ENCODE results near the gene C1QTNF4. TPM values are rescaled to one million over a fixed set of nuclear protein-coding genes. Genes with fewer than 3 reads are reported as not detected.
A peak's percentile ranks its signal among the peaks of the same experiment; 100 is the strongest.

The C1QTNF4 gene
- total and polyA plus RNA-seq, 2 of the 13 experiments (the other 11 are each of a cell fraction or from before 2014, with no cell fraction given): not detected

DNA sequence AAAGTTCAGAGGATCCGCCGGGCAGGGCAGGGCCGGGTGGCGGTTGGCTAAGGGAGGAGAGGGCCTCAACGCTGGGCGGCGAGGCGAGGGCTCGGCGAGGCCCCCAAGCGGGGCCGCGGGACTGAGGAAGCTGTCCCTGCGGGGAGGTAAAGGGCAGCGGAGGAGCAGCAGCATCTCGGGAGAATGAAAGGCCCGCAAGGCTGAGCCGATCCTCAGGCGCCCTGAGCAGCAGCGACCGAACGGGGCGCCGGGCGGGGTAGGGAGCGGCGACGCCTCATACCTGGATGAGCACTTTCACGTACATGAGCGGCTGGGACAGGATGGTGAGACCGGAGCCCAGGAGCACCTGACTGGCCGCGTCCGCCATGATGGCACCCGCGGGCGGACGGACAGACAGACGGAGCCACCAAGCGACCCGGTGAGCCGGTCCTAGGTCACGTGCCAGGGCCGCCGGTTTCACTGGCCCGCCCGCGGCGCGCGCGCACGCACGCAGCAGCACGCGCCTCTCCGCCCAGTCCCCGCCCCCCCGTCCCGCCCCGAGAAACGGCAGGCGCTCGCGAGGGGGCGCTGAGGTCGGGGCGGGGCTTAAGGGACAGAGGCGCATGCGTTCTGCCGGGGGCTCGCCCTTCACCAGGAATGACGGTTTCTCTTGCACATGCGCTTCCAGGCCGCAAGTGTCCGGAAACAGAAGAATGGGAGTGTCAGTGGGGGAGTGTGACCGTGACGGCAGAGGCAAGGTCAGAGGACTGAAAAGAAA lies 48.1 kb upstream of the C1QTNF4 start, which contains the start of gene MTCH2 (continued):
- TF ChIP-seq SOX6 (IDR thresholded peaks at IDR 0.05) (no peak), SOX6 (CRISPR knock-in tag; IDR thresholded peaks at IDR 0.05) (peak; percentile 50; the same call in 1 of the 2 replicates), ZNF543 (CRISPR knock-in tag; IDR thresholded peaks at IDR 0.05) (peak; percentile 71), ZFX (CRISPR knock-in tag; IDR thresholded peaks at IDR 0.05; ENCODE audit: low read depth) (peak; percentile 94), FOSL1 (CRISPR knock-in tag; IDR thresholded peaks at IDR 0.05; ENCODE audit: borderline replicate concordance) (peak; percentile 13; the same call in 1 of the 2 replicates), ZNF652 (CRISPR knock-in tag; IDR thresholded peaks at IDR 0.05; ENCODE audit: borderline replicate concordance, low read depth) (no peak), ZSCAN21 (CRISPR knock-in tag; IDR thresholded peaks at IDR 0.05; ENCODE audit: borderline replicate concordance) (peak; percentile 66; the same call in 1 of the 2 replicates), ZNF749 (CRISPR knock-in tag; IDR thresholded peaks at IDR 0.05; ENCODE audit: borderline replicate concordance) (no peak), KLF9 (CRISPR knock-in tag; IDR thresholded peaks at IDR 0.05; ENCODE audit: low read depth) (no peak; the same call in 1 of the 2 replicates), ZNF781 (CRISPR knock-in tag; IDR thresholded peaks at IDR 0.05; ENCODE audit: borderline replicate concordance, not compliant biosample characterization) (no peak), NFKB2 (CRISPR knock-in tag; IDR thresholded peaks at IDR 0.05; ENCODE audit: borderline replicate concordance) (peak; percentile 98), MYC (CRISPR knock-in tag; IDR thresholded peaks at IDR 0.05; ENCODE audit: borderline replicate concordance) (peak; percentile 84)
- TF ChIP-seq, protein P1, sequence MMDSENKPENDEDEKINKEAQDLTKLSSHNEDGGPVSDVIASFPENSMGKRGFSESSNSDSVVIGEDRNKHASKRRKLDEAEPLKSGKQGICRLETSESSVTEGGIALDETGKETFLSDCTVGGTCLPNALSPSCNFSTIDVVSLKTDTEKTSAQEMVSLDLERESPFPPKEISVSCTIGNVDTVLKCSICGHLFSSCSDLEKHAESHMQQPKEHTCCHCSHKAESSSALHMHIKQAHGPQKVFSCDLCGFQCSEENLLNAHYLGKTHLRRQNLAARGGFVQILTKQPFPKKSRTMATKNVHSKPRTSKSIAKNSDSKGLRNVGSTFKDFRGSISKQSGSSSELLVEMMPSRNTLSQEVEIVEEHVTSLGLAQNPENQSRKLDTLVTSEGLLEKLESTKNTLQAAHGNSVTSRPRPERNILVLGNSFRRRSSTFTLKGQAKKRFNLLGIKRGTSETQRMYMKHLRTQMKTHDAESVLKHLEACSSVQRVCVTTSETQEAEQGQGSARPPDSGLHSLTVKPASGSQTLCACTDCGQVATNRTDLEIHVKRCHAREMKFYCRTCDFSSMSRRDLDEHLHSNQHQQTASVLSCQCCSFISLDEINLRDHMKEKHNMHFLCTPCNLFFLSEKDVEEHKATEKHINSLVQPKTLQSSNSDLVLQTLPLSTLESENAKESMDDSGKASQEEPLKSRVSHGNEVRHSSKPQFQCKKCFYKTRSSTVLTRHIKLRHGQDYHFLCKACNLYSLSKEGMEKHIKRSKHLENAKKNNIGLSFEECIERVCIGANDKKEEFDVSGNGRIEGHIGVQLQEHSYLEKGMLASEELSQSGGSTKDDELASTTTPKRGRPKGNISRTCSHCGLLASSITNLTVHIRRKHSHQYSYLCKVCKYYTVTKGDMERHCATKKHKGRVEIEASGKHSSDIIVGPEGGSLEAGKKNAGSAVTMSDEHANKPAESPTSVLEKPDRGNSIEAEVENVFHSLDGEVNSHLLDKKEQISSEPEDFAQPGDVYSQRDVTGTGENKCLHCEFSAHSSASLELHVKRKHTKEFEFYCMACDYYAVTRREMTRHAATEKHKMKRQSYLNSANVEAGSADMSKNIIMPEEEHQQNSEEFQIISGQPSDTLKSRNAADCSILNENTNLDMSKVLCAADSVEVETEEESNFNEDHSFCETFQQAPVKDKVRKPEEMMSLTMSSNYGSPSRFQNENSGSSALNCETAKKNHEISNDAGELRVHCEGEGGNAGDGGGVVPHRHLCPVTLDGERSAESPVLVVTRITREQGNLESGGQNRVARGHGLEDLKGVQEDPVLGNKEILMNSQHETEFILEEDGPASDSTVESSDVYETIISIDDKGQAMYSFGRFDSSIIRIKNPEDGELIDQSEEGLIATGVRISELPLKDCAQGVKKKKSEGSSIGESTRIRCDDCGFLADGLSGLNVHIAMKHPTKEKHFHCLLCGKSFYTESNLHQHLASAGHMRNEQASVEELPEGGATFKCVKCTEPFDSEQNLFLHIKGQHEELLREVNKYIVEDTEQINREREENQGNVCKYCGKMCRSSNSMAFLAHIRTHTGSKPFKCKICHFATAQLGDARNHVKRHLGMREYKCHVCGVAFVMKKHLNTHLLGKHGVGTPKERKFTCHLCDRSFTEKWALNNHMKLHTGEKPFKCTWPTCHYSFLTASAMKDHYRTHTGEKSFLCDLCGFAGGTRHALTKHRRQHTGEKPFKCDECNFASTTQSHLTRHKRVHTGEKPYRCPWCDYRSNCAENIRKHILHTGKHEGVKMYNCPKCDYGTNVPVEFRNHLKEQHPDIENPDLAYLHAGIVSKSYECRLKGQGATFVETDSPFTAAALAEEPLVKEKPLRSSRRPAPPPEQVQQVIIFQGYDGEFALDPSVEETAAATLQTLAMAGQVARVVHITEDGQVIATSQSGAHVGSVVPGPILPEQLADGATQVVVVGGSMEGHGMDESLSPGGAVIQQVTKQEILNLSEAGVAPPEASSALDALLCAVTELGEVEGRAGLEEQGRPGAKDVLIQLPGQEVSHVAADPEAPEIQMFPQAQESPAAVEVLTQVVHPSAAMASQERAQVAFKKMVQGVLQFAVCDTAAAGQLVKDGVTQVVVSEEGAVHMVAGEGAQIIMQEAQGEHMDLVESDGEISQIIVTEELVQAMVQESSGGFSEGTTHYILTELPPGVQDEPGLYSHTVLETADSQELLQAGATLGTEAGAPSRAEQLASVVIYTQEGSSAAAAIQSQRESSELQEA (CRISPR knock-in tag; IDR thresholded peaks at IDR 0.05; ENCODE audit: not compliant biosample characterization): peak; percentile 65
- TF ChIP-seq, protein P2, sequence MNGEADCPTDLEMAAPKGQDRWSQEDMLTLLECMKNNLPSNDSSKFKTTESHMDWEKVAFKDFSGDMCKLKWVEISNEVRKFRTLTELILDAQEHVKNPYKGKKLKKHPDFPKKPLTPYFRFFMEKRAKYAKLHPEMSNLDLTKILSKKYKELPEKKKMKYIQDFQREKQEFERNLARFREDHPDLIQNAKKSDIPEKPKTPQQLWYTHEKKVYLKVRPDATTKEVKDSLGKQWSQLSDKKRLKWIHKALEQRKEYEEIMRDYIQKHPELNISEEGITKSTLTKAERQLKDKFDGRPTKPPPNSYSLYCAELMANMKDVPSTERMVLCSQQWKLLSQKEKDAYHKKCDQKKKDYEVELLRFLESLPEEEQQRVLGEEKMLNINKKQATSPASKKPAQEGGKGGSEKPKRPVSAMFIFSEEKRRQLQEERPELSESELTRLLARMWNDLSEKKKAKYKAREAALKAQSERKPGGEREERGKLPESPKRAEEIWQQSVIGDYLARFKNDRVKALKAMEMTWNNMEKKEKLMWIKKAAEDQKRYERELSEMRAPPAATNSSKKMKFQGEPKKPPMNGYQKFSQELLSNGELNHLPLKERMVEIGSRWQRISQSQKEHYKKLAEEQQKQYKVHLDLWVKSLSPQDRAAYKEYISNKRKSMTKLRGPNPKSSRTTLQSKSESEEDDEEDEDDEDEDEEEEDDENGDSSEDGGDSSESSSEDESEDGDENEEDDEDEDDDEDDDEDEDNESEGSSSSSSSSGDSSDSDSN (CRISPR knock-in tag; IDR thresholded peaks at IDR 0.05): peak; percentile 96
